ENCODE measurements around the gene SMAD2. TPM values are rescaled to one million over a fixed set of nuclear protein-coding genes. Genes with fewer than 3 reads are reported as not detected.

The SMAD2 gene
- total and polyA plus RNA-seq, 2 of the 8 experiments (the other 6 are each of a cell fraction or from before 2014, with no cell fraction given) = 28.4 to 124 TPM

DNA sequence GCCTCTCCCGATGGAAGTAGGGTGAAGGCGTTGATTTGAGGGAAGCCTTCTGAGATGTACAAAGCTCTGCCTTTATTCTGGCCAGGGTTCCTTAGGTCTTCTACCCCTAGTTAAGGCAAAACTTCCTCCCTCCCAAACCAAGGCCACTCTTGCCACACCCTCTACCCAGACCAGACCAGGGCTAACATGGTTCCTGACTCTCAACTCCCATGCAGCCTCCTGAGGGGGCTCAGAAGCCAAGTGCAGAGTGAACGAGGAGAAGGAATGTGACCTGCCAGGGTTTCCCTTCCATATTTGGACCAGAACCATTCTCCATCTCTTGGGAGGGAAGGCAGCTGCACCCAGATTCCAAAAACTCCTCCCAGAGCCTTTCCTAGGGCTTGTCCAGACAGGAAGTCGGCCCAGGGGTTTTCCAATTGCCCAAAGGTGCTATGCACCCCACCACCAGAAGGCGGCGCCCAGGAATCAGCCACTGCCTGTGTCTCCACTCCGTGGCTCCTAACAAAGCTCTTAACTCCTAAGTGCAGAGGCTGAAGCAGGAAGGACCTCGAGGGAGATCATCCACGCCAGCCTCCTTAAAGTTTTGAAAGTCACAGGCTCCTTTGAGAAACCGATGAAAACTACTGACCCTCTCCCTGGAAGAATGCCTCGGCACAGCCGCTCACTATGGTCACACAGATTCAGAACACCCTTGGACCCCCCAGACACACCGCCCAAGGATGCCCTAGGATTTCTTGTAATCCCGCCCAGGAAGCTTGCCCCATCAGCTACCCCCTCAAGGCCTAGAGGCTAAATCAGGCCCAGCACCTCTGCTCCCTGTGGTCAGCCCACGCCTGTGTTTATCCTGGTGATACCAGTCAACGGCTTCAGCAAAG lies 157.8 kb downstream of the SMAD2 start:
- Histone ChIP-seq H3K23ac (ENCODE audit: insufficient read length) (no peak overlapping the region), H3K4me3 (ENCODE audit: extremely low read depth in 1 of 4, insufficient read depth in 2 of 4, low read depth in 3 of 4, low read length in 4 of 4) (no peak overlapping the region), H3K9me3 (ENCODE audit: insufficient read depth in 2 of 2, low read depth in 1 of 2, low read length in 1 of 2) (no peaks in the 10 kb centered on the region), H2AK5ac (ENCODE audit: low read depth, low read length) (no peak overlapping the region), H2AFZ (ENCODE audit: low read length) (peak overlapping the region; percentile 92), H3K23me2 (ENCODE audit: low read depth, low read length) (no peaks in the 10 kb centered on the region), H3K79me1 (ENCODE audit: low read depth, low read length) (no peaks in the 10 kb centered on the region), H4K5ac (ENCODE audit: insufficient read length, low read depth, low read length) (no peak overlapping the region), H4K91ac (replicated peaks; ENCODE audit: insufficient read length, low read length) (peak overlapping the region; percentile 49), H3K14ac (ENCODE audit: insufficient read length) (no peak overlapping the region), H4K8ac (ENCODE audit: extremely low read depth, insufficient read depth, low read length) (no peak overlapping the region), H3K4me1 (replicated peaks in 1 of 4; ENCODE audit: control insufficient read depth in 3 of 4, insufficient read depth in 4 of 4, low read length in 3 of 4) (no peaks in the 10 kb centered on the region), H3K18ac (ENCODE audit: extremely low read depth, low read length) (no peak overlapping the region; the same call in 1 of the 2 replicates), H3K27ac (ENCODE audit: low read depth, low read length) (no peak overlapping the region), H3K4me2 (ENCODE audit: insufficient read depth in 1 of 2, low read depth in 2 of 2, low read length in 2 of 2) (no peak overlapping the region), H2BK120ac (replicated peaks; ENCODE audit: low read depth, low read length) (peak overlapping the region; percentile 47), H3K27me3 (replicated peaks in 1 of 4; ENCODE audit: control insufficient read depth in 3 of 4, extremely low read depth in 1 of 4, insufficient read depth in 3 of 4, low read length in 3 of 4) (no peaks in the 10 kb centered on the region; a peak in 1 of 7 replicates), H3K79me2 (ENCODE audit: control insufficient read depth in 1 of 2, insufficient read depth in 2 of 2, low read length in 2 of 2) (no peaks in the 10 kb centered on the region), H3K4ac (replicated peaks; ENCODE audit: insufficient read length, low read depth, low read length) (no peak overlapping the region), H2BK20ac (ENCODE audit: low read length) (peak overlapping the region; percentile 91; the same call in 1 of the 2 replicates), H2BK12ac (ENCODE audit: low read depth, low read length) (peak overlapping the region; percentile 50; the same call in 1 of the 2 replicates), H3K36me3 (ENCODE audit: control insufficient read depth in 2 of 4, insufficient read depth in 4 of 4, low read length in 3 of 4) (no peaks in the 10 kb centered on the region), H2BK15ac (ENCODE audit: low read length) (peak overlapping the region; percentile 65; the same call in 1 of the 2 replicates), H3K9ac (replicated peaks in 1 of 4; ENCODE audit: extremely low read depth in 1 of 4, low read depth in 3 of 4, low read length in 3 of 4) (no peak overlapping the region), H2BK5ac (ENCODE audit: low read depth, low read length) (peak overlapping the region; percentile 6; the same call in 1 of the 2 replicates), H3K56ac (replicated peaks; ENCODE audit: insufficient read length, low read depth, low read length) (no peak overlapping the region), H4K20me1 (replicated peaks in 1 of 2; ENCODE audit: control insufficient read depth in 1 of 2, insufficient read depth in 2 of 2, low read length in 2 of 2) (no peaks in the 10 kb centered on the region)
- FAIRE-seq = peak; percentile 63
- ChIA-PET CTCF (ENCODE audit: partially characterized antibody) (interaction anchor here (0.5 to 2.4 kb wide), 39 partner anchors 10 to 699 kb away, joined by 3 to 30 read pairs (median 4); no protein-coding TSS in a partner anchor), POLR2A (ENCODE audit: partially characterized antibody) (interaction anchor here (0.6 kb wide), 1 partner anchor 41 kb away, joined by 5 read pairs; no protein-coding TSS in a partner anchor)
- peak; percentile 78 to 99 for DNase-seq (ENCODE audit: low read depth in 1 of 2, low spot score in 2 of 2)
- 62% methylated on average over 16 of the region's 16 CpGs; no CpG with 5 or more reads in 1 of the 2 experiments for WGBS, 2 experiments (ENCODE audit: extremely low coverage in 1 of 2, insufficient coverage in 1 of 2, insufficient read length in 1 of 2, insufficient replicate concordance in 2 of 2, low coverage in 1 of 2, low lambda C conversion rate in 2 of 2, missing lambda C conversion rate in 1 of 2)
- TF ChIP-seq KDM5A (IDR thresholded peaks at IDR 0.05; ENCODE audit: low read length) (no peak), RAD21 (IDR thresholded peaks at IDR 0.05 in 1 of 2, conservative IDR thresholded peaks at IDR 0.05 in 1 of 2; ENCODE audit: low read depth in 2 of 2, low read length in 2 of 2) (peak; percentile 91 to 94), SIX5 (IDR thresholded peaks at IDR 0.05; ENCODE audit: low read depth, low read length) (no peak), SP2 (IDR thresholded peaks at IDR 0.05; ENCODE audit: low read length) (no peak), NANOG (IDR thresholded peaks at IDR 0.05; ENCODE audit: insufficient read depth, low read depth, low read length, poor library complexity, severe bottlenecking) (no peak), BRCA1 (IDR thresholded peaks at IDR 0.05; ENCODE audit: low read depth, low read length) (no peak), TCF12 (IDR thresholded peaks at IDR 0.05; ENCODE audit: low read depth, low read length) (no peak), SRF (IDR thresholded peaks at IDR 0.05; ENCODE audit: low read depth, low read length) (no peak), CTCF (IDR thresholded peaks at IDR 0.05; ENCODE audit: control extremely low read depth in 1 of 3, insufficient read depth in 1 of 3, low read depth in 1 of 3, low read length in 3 of 3) (peak; percentile 93 to 95 (median 94))
